HL-60 (cell line): ENCODE measurements around the gene CHFR.
"Not testable (repeated sequence)": the region's sequence is repeated elsewhere in the genome, so short reads cannot be mapped to it uniquely, and the experiment has no call there.

Source experiments
- DNase-seq, 2 experiments: peaks; one replicate each; pipeline ENCODE4 v3.0.0-alpha.2; 2010 to 2020; ENCODE audit warnings: low read depth in 1 of 2, low spot score in 1 of 2
- H3K27ac ChIP-seq: fragments of 250-450 bp; sonication (Bioruptor Pico); replicated peaks from 2 replicates; pipeline ENCODE4 v1.5.1; 2020; ENCODE audit warnings: mild to moderate bottlenecking, moderate library complexity
- H3K27me3 ChIP-seq: fragments of 250-450 bp; sonication (Bioruptor Pico); 2 replicates; pipeline ENCODE4 v1.5.1; 2021; ENCODE audit warnings: mild to moderate bottlenecking, moderate library complexity; ENCODE audit not compliant: insufficient read depth, poor library complexity, severe bottlenecking
- H3K4me3 ChIP-seq: replicated peaks from 2 replicates; pipeline ENCODE4 v1.5.1; 2011; ENCODE audit warnings: mild to moderate bottlenecking, control low read depth, low read length; ENCODE audit not compliant: insufficient read depth
- CTCF ChIP-seq: IDR thresholded peaks from one replicate; pipeline ENCODE4 v1.5.1; 2011; ENCODE audit warnings: low read length, control low read depth, inconsistent platforms; ENCODE audit not compliant: insufficient read depth
- GABPA ChIP-seq: IDR thresholded peaks from 2 replicates; pipeline ENCODE4 v1.6.1; 2012; ENCODE audit warnings: low read depth
- POLR2AphosphoS5 ChIP-seq: IDR thresholded peaks from 2 replicates; pipeline ENCODE4 v1.6.1; 2012; ENCODE audit warnings: low read depth
- SPI1 ChIP-seq: IDR thresholded peaks from 2 replicates; pipeline ENCODE4 v1.6.1; 2012; ENCODE audit warnings: low read depth, mild to moderate bottlenecking, borderline replicate concordance
- TF ChIP-seq, protein P1 (sequence below): IDR thresholded peaks from 2 replicates; pipeline ENCODE4 v1.6.1; 2012; ENCODE audit warnings: low read depth; ENCODE audit not compliant: insufficient replicate concordance

The CHFR gene

DNA sequence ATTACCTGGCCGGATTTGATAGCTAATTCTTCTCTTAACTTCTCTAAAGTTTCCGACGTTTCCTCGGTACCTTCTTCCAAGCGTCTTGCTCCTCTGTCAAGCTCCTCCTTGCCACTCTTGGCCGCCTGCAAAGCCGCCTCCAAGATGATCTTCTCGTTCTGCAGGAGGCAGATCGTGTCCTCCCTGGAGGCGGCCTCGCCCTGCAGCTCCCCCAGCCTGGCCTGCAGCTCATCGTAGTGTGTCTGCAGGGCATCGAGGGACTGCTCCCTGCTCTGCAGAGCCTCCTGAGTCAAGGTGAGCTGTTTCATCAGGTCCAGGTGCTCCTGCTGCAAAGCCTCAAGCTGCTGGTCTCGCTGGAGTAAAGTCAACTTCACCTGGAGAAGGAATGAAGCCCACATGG is 91.6 kb downstream of the CHFR start:
- no peak overlapping the region for H3K4me3 ChIP-seq
- TF ChIP-seq, protein P1, sequence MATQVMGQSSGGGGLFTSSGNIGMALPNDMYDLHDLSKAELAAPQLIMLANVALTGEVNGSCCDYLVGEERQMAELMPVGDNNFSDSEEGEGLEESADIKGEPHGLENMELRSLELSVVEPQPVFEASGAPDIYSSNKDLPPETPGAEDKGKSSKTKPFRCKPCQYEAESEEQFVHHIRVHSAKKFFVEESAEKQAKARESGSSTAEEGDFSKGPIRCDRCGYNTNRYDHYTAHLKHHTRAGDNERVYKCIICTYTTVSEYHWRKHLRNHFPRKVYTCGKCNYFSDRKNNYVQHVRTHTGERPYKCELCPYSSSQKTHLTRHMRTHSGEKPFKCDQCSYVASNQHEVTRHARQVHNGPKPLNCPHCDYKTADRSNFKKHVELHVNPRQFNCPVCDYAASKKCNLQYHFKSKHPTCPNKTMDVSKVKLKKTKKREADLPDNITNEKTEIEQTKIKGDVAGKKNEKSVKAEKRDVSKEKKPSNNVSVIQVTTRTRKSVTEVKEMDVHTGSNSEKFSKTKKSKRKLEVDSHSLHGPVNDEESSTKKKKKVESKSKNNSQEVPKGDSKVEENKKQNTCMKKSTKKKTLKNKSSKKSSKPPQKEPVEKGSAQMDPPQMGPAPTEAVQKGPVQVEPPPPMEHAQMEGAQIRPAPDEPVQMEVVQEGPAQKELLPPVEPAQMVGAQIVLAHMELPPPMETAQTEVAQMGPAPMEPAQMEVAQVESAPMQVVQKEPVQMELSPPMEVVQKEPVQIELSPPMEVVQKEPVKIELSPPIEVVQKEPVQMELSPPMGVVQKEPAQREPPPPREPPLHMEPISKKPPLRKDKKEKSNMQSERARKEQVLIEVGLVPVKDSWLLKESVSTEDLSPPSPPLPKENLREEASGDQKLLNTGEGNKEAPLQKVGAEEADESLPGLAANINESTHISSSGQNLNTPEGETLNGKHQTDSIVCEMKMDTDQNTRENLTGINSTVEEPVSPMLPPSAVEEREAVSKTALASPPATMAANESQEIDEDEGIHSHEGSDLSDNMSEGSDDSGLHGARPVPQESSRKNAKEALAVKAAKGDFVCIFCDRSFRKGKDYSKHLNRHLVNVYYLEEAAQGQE, result no peak
- no peak for TF ChIP-seq POLR2AphosphoS5
- TF ChIP-seq SPI1, result no peak
- no peak for TF ChIP-seq GABPA
- no peak for TF ChIP-seq CTCF
- DNase-seq, result no peak
- H3K27ac ChIP-seq, result no peak overlapping the region
- no peaks in the 10 kb centered on the region for H3K27me3 ChIP-seq

DNA sequence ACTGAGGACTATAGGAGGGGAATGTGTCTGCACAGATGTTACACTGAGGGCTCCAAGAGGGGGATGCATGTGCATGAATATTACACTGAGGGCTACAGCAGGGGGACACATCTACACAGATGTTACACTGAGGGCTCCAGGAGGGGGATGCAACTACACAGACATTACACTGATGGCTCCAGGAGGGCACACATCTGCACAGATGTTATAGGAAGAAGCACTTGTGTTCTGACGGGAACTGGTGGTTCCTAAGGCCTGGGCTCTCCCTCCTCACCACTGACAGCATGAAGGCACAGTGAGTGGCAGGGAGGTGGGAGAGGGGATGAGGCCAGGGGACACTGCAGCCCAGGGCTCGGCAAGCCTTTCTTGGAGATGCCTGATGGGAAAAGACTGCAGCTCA is 95.5 kb downstream of the CHFR start:
- not testable (repeated sequence) for H3K4me3 ChIP-seq, H3K27me3 ChIP-seq, DNase-seq, H3K27ac ChIP-seq

DNA sequence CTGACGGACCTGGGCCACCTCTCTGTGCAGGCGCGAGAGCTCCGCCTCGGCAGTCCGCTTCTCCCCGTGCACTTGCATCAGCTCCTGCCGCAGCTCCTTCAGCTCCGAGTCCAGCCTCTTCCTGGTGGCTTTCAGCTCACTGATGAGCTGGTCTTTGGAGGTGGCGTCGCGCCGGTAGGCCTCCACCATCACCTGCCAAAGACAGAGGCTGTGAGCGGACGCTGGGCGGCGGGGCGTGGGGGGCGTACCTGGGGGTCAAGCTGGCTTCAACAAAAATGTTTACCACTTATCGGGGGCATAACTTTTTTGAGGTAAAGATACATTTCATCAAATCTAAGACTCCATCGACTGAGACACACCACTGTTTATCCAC is 98.3 kb downstream of the CHFR start:
- TF ChIP-seq SPI1 (no peak), CTCF (no peak), POLR2AphosphoS5 (no peak), GABPA (no peak)
- TF ChIP-seq, protein P1, result no peak
- no peak overlapping the region for H3K27ac ChIP-seq
- no peak overlapping the region for H3K4me3 ChIP-seq
- DNase-seq, result no peak
- H3K27me3 ChIP-seq, result no peaks in the 10 kb centered on the region

GRCh38 chr12:132788375-132789098 is 98.9 kb downstream of the CHFR start:
- Histone ChIP-seq H3K4me3 (no peak overlapping the region), H3K27me3 (no peaks in the 10 kb centered on the region), H3K27ac (no peak overlapping the region)
- TF ChIP-seq POLR2AphosphoS5 (no peak), SPI1 (no peak), CTCF (no peak), GABPA (no peak)
- TF ChIP-seq, protein P1, result no peak
- DNase-seq, result no peak
